Measurements from ENCODE around the gene PDGFC. TPM values are rescaled to one million over a fixed set of nuclear protein-coding genes. Genes with fewer than 3 reads are reported as not detected.

Gene PDGFC
- total RNA-seq, 1 donor from 2014 or later, result 82.5 TPM

GRCh38 chr4:156983366-156983765 is 11.8 kb upstream of the PDGFC start:
- TF ChIP-seq CTCF (IDR thresholded peaks at IDR 0.05; ENCODE audit: insufficient read depth, low read length, poor library complexity, severe bottlenecking), result peak; percentile 36
- DNase-seq (ENCODE audit: low read depth), result no peak
- Histone ChIP-seq H3K27me3 (ENCODE audit: control insufficient read depth, insufficient read depth, low read length) (no peaks in the 10 kb centered on the region), H3K4me3 (ENCODE audit: low read depth, low read length) (no peak overlapping the region), H3K36me3 (ENCODE audit: control insufficient read depth, insufficient read depth, low read length) (no peaks in the 10 kb centered on the region)

GRCh38 chr4:156981262-156981769 is 9.7 kb upstream of the PDGFC start:
- H3K27me3 ChIP-seq (ENCODE audit: control insufficient read depth, insufficient read depth, low read length), result no peaks in the 10 kb centered on the region
- H3K36me3 ChIP-seq (ENCODE audit: control insufficient read depth, insufficient read depth, low read length), result no peaks in the 10 kb centered on the region
- H3K4me3 ChIP-seq (ENCODE audit: low read depth, low read length), result no peak overlapping the region
- DNase-seq (ENCODE audit: low read depth), result no peak
- TF ChIP-seq CTCF (IDR thresholded peaks at IDR 0.05; ENCODE audit: insufficient read depth, low read length, poor library complexity, severe bottlenecking), result no peak

GRCh38 chr4:156977435-156978160 is 6.0 kb upstream of the PDGFC start:
- Histone ChIP-seq H3K27me3 (ENCODE audit: control insufficient read depth, insufficient read depth, low read length) (no peaks in the 10 kb centered on the region), H3K36me3 (ENCODE audit: control insufficient read depth, insufficient read depth, low read length) (no peaks in the 10 kb centered on the region), H3K4me3 (ENCODE audit: low read depth, low read length) (no peak overlapping the region)
- peak; percentile 71 for DNase-seq (ENCODE audit: low read depth)
- no peak for TF ChIP-seq CTCF (IDR thresholded peaks at IDR 0.05; ENCODE audit: insufficient read depth, low read length, poor library complexity, severe bottlenecking)

GRCh38 chr4:156976147-156976546 is 4.5 kb upstream of the PDGFC start:
- no peaks in the 10 kb centered on the region for H3K27me3 ChIP-seq (ENCODE audit: control insufficient read depth, insufficient read depth, low read length)
- H3K4me3 ChIP-seq (ENCODE audit: low read depth, low read length), result no peak overlapping the region
- DNase-seq (ENCODE audit: low read depth), result peak; percentile 71
- TF ChIP-seq CTCF (IDR thresholded peaks at IDR 0.05; ENCODE audit: insufficient read depth, low read length, poor library complexity, severe bottlenecking), result no peak
- H3K36me3 ChIP-seq (ENCODE audit: control insufficient read depth, insufficient read depth, low read length), result no peaks in the 10 kb centered on the region

- no peak for TF ChIP-seq CTCF (IDR thresholded peaks at IDR 0.05; ENCODE audit: insufficient read depth, low read length, poor library complexity, severe bottlenecking)
- Histone ChIP-seq H3K27me3 (ENCODE audit: control insufficient read depth, insufficient read depth, low read length) (no peaks in the 10 kb centered on the region), H3K36me3 (ENCODE audit: control insufficient read depth, insufficient read depth, low read length) (no peaks in the 10 kb centered on the region), H3K4me3 (ENCODE audit: low read depth, low read length) (no peak overlapping the region)
- DNase-seq (ENCODE audit: low read depth), result no peak
These were observed 4.1 kb upstream of the PDGFC start for GRCh38 chr4:156975686-156976085.

GRCh38 chr4:156974264-156974663 is 2.7 kb upstream of the PDGFC start:
- peak; percentile 65 for DNase-seq (ENCODE audit: low read depth)
- H3K4me3 ChIP-seq (ENCODE audit: low read depth, low read length), result no peak overlapping the region
- no peak for TF ChIP-seq CTCF (IDR thresholded peaks at IDR 0.05; ENCODE audit: insufficient read depth, low read length, poor library complexity, severe bottlenecking)
- H3K36me3 ChIP-seq (ENCODE audit: control insufficient read depth, insufficient read depth, low read length), result no peaks in the 10 kb centered on the region
- H3K27me3 ChIP-seq (ENCODE audit: control insufficient read depth, insufficient read depth, low read length), result no peaks in the 10 kb centered on the region
